Neuron (in vitro differentiated cells): ENCODE data around the gene PNMA8B.

ENCODE experiments used
- H2AFZ ChIP-seq: one replicate; pipeline ENCODE4 v1.6.1; 2013; ENCODE audit warnings: low read depth, mild to moderate bottlenecking, inconsistent platforms, low read length, moderate library complexity
- H3K27me3 ChIP-seq: one replicate; pipeline ENCODE4 v1.6.1; 2013; ENCODE audit warnings: low read length; ENCODE audit not compliant: insufficient read depth
- H3K36me3 ChIP-seq: one replicate; pipeline ENCODE4 v1.6.1; 2013; ENCODE audit warnings: low read length; ENCODE audit not compliant: insufficient read depth
- H3K4me1 ChIP-seq: one replicate; pipeline ENCODE4 v1.6.1; 2013; ENCODE audit warnings: low read length; ENCODE audit not compliant: insufficient read depth
- H3K4me3 ChIP-seq: 2 replicates; pipeline ENCODE4 v1.5.1; 2013; ENCODE audit warnings: mild to moderate bottlenecking, low read length, moderate library complexity
- H3K9me3 ChIP-seq: one replicate; pipeline ENCODE4 v1.6.1; 2013; ENCODE audit warnings: low read length

Gene PNMA8B

DNA sequence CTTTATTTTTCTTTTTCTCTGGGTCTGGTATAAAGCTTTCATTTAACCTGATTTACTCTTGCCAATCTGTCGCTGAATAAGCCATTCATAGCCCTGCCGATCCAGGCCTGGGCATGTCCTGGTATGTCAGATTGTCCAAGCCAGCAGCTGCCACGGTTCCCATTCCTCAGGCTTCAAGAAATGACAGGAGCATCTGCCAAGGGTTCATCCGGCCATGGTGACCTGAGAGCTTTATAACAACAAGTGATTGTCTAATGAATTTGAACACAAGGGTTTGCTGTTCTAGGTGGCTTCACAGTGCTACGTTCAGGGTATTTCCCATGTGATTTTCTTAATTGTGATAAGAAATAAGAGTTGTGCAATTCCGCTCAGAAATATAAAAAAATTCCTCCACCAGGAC lies 44.3 kb downstream of the PNMA8B start:
- H2AFZ ChIP-seq: no peak overlapping the region
- H3K9me3 ChIP-seq: no peaks in the 10 kb centered on the region
- H3K4me3 ChIP-seq: no peak overlapping the region
- H3K36me3 ChIP-seq: no peaks in the 10 kb centered on the region
- H3K27me3 ChIP-seq: no peaks in the 10 kb centered on the region
- H3K4me1 ChIP-seq: no peaks in the 10 kb centered on the region

DNA sequence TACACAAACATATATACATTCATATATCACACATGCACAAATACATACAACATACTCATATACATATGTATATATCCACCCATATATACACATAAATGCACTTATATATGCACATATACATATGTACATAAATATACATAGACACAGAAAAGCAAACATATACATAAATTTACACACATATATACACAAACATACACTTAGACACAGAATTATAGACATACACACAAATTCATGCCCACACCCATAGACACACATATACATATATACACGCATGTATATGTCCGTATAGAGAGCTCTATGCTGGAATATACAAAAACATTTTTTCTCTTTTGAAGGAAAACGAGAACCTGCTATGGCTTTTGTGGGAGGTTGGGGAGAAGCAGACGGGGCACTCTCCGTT lies 44.9 kb downstream of the PNMA8B start:
- H3K4me1 ChIP-seq: no peaks in the 10 kb centered on the region
- no peaks in the 10 kb centered on the region for H3K9me3 ChIP-seq
- no peaks in the 10 kb centered on the region for H3K36me3 ChIP-seq
- no peak overlapping the region for H2AFZ ChIP-seq
- H3K27me3 ChIP-seq: no peaks in the 10 kb centered on the region
- H3K4me3 ChIP-seq: no peak overlapping the region

DNA sequence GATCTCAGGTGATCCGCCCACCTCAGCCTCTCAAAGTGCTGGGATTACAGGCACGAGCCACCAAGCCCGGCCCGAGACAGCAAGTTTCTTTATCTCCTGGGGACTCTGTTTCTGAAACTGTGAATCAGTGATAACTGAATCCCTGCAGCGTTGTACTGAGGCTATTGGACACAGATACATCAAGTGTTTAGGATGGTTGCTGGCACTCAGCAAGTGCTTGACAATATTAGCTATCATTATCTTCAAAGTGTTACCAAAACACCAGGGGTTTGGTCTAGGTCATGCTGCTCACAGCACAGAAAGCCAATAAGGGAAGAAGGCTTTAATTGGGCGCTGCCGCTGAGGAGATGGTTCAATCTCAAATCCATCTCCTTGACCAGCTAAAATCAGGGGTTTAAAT lies 46.4 kb downstream of the PNMA8B start:
- Histone ChIP-seq H3K9me3 (no peaks in the 10 kb centered on the region), H2AFZ (no peak overlapping the region), H3K4me1 (no peaks in the 10 kb centered on the region), H3K27me3 (no peaks in the 10 kb centered on the region), H3K36me3 (no peaks in the 10 kb centered on the region), H3K4me3 (no peak overlapping the region)

DNA sequence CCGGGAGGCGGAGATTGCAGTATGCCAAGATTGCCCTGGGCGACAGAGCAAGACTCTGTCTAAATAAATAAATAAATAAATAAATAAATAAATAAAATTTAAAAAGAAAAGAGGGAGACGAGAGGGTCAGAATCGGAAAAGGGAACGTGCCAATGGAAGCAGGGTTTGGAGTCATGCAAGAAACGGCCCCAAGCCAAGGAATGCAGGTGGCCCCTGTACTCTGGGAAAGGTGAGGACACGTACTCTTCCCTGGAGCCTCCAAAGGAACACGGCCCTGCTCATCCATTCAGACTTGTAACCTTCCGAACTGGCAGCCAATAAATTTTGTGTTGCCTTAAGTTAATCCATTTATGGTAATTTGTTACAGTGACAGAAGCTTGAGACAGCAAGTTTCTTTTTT lies 47.1 kb downstream of the PNMA8B start:
- Histone ChIP-seq H3K4me3 (no peak overlapping the region), H3K9me3 (no peaks in the 10 kb centered on the region), H2AFZ (no peak overlapping the region), H3K36me3 (no peaks in the 10 kb centered on the region), H3K27me3 (no peaks in the 10 kb centered on the region), H3K4me1 (no peaks in the 10 kb centered on the region)

DNA sequence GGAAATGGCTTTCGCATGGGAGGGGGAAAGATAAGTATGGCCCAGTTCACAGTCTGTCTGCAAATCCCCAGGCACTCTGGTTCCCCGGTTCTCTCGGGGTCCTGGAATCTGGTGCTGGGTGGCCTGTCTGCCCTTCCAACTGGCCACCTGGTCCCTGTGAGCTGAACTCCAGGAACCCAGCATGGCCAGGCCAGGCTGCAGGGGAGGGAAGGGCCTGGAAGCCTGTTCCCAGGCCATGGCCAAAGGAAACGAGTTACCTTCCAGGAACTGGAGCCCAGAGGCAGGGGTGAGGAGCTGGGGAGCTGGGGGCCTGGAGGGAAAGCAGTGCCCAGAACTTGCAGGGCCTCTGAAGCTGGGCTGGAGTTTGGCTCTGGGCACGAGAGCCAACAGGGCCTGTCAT lies 47.8 kb downstream of the PNMA8B start:
- no peaks in the 10 kb centered on the region for H3K36me3 ChIP-seq
- no peaks in the 10 kb centered on the region for H3K4me1 ChIP-seq
- H3K4me3 ChIP-seq: no peak overlapping the region
- H2AFZ ChIP-seq: no peak overlapping the region
- no peaks in the 10 kb centered on the region for H3K9me3 ChIP-seq
- H3K27me3 ChIP-seq: no peaks in the 10 kb centered on the region

GRCh38 chr19:46447006-46447405 lies 48.7 kb downstream of the PNMA8B start:
- H3K9me3 ChIP-seq: no peaks in the 10 kb centered on the region
- H3K4me1 ChIP-seq: no peaks in the 10 kb centered on the region
- no peak overlapping the region for H3K4me3 ChIP-seq
- no peaks in the 10 kb centered on the region for H3K36me3 ChIP-seq
- no peaks in the 10 kb centered on the region for H3K27me3 ChIP-seq
- no peak overlapping the region for H2AFZ ChIP-seq

GRCh38 chr19:46446021-46446420 lies 49.6 kb downstream of the PNMA8B start:
- no peaks in the 10 kb centered on the region for H3K4me1 ChIP-seq
- H2AFZ ChIP-seq: no peak overlapping the region
- H3K36me3 ChIP-seq: no peaks in the 10 kb centered on the region
- no peaks in the 10 kb centered on the region for H3K27me3 ChIP-seq
- no peak overlapping the region for H3K4me3 ChIP-seq
- no peaks in the 10 kb centered on the region for H3K9me3 ChIP-seq

DNA sequence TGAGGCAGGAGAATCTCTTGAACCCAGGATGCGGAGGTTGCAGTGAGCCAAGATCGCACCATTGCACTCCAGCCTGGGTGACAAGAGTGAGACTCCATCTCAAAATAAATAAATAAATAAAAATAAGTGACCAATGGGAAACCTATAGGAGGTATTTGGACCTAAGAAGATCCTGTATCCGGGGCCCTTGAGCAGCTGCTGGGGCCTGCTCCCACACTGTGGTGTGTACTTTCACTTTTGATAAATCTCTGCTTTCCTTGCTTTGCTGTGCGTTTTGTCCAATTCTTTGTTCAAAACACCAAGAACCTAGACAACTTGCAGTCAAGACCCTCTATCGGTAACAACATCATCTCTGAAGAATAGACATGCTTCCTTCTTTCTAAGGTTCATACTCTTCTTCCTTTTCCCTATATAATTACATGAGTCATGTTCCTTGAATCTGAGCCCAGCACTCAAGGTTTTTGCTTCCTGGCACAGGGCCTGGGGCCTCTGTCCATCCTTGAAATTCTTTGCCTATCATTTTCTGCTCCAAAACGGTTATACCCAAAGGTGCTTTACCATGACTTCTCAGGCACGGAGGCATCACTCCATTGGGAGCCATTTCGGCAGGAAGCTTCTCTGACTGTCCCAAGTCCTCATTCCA lies 52.7 kb downstream of the PNMA8B start:
- Histone ChIP-seq H3K27me3 (no peaks in the 10 kb centered on the region), H3K4me1 (no peaks in the 10 kb centered on the region), H2AFZ (no peak overlapping the region), H3K9me3 (no peaks in the 10 kb centered on the region), H3K36me3 (no peaks in the 10 kb centered on the region), H3K4me3 (no peak overlapping the region)

DNA sequence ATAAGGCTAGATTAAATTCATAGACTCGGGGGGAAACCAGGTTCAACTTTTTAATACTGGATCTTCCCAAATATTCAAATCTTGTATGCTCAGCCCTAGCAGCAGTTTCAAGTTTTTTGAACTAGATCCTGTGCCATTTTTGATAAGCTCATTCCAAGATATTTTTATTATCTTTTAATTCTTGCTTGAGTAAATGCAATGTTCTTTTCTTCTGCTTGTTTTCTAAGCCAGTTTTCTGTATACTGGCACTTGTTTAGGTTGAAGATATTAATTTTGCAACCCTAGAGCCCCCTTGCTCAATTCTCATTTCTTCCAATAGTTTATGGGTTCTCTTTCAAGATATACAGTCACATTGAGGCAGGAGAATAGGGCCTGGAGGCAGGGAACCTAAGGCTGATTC lies 53.8 kb downstream of the PNMA8B start:
- no peaks in the 10 kb centered on the region for H3K36me3 ChIP-seq
- no peaks in the 10 kb centered on the region for H3K4me1 ChIP-seq
- H3K4me3 ChIP-seq: no peak overlapping the region
- H3K27me3 ChIP-seq: no peaks in the 10 kb centered on the region
- no peaks in the 10 kb centered on the region for H3K9me3 ChIP-seq
- no peak overlapping the region for H2AFZ ChIP-seq
